GM21825 (cell line): ENCODE results near the gene NAA15.
"Not testable (repeated sequence)": the region's sequence is repeated elsewhere in the genome, so short reads cannot be mapped to it uniquely, and the experiment has no call there.

Experiments
- ATAC-seq: cut with Tn5 transposase; IDR thresholded peaks from one replicate; pipeline ENCODE4 v1.9.1; 2021; ENCODE audit warnings: mild to moderate bottlenecking, moderate library complexity; ENCODE audit not compliant: unreplicated experiment

The NAA15 gene

DNA sequence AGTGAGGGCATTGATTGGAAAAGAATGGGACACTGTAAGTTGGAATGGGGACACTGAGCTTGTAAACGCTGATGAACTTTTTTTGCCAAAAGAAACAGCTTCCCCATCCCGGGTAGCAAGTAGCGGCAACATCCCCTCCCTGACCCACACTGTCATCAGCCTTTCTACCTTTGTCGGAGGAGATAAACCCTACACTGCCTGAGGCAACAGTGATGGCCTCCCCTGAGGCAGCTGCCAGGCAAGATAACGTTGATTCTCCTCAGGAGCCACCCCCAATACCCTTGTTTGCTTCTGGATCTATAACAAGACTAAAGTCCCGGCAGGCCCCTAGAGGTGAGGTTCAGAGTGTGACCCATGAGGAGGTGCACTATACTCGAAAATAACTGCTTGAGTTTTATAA is 142.4 kb downstream of the NAA15 start:
- no peak for ATAC-seq

GRCh38 chr4:139444881-139445280 is 143.6 kb downstream of the NAA15 start:
- not testable (repeated sequence) for ATAC-seq

DNA sequence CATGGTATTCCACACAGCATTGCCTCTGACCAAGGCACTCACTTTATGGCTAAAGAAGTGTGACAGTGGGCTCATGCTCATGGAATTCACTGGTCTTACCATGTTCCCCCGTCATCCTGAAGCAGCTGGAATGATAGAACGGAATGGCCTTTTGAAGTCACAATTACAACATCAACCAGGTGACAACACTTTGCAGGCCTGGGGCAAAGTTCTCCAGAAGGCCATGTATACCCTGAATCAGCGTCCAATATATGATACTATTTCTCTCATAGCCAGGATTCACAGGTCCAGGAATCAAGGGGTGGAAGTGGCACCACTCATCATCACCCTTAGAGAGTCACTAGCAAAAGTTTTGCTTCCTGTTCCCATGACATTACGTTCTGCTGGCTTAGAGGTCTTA is 145.8 kb downstream of the NAA15 start:
- ATAC-seq: not testable (repeated sequence)

GRCh38 chr4:139450586-139450985 is 149.3 kb downstream of the NAA15 start:
- no peak for ATAC-seq

DNA sequence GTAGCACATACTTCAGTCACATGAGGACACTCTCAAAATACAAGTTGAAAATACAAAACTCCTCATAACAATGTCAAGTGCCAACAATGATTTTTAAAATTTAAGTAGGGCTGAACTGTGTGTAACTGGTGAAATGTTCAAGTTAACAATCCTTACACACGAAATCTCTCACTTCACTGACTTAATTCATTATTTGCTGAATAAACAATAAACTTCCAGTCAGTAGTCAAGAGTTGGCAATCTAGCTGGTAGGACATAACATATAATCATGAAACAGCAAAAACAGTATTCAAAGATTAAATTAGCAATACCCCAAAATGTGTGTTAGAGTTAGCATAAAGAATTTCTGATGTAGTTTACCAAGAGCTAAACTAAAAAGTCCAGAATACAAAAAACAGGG is 150.7 kb downstream of the NAA15 start:
- no peak for ATAC-seq

GRCh38 chr4:139453041-139453370 is 151.7 kb downstream of the NAA15 start:
- ATAC-seq: peak; percentile 42

- peak; percentile 89 for ATAC-seq
Observed at GRCh38 chr4:139453371-139454110, 152.2 kb downstream of the NAA15 start.

DNA sequence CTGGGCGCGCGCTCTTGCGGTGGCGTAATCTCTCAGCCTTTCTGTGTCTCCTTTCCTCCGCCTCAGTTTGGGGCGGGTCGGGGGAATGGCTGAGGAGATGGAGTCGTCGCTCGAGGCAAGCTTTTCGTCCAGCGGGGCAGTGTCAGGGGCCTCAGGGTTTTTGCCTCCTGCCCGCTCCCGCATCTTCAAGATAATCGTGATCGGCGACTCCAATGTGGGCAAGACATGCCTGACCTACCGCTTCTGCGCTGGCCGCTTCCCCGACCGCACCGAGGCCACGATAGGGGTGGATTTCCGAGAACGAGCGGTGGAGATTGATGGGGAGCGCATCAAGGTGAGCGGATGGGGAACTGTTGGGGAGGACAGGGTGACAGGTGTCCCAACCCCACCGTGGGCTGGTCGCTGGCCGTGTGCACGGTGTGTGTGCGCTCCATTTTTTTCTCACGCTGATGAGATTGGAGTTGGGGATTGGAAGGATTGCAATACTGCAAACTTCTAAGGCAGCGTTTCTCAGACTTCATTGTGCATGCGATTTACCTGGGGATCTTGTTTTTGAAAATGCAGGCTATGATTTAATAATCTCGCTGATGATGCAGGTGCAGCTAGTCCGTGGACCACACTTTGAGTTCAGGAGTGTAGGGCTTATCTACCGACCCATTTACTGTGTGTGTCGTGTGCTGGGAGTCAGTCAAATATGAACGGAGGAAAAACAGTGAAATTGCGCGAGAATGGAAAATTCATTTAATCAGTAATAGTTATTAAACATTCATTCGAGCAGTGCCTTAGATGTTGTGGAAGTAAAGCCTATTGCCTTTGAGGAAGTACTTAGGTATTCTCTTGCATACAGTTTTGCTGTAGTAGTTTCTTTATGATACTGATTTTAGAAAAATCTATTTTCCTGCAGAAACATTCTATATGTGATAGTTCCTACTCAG is 153.1 kb downstream of the NAA15 start, which contains the start of gene RAB33B:
Gene RAB33B, plus strand, starts transcription at position 11 of the 935 bp plus-strand sequence. Its CDS starts 75 bp downstream, at position 86.
- ATAC-seq: no peak

GRCh38 chr4:139455126-139455538 is 153.8 kb downstream of the NAA15 start:
- no peak for ATAC-seq

- no peak for ATAC-seq
Observed at GRCh38 chr4:139457318-139457717, 156.0 kb downstream of the NAA15 start.

DNA sequence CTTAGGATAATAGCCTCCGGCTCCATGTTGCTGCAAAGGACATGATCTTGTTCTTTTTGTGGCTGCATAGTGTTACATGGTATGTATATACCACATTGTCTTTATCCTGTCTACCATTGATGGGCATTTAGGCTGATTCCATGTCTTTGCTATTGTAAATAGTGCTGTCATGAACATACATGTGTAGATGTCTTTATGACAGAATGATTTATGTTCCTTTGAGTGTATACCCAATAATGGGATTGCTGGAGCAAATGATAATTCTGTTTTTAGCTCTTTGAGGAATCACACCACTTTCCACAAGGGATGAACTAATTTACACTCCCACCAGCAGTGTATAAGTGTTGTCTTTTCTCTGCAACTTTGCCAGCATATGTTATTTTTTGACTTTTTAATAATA is 157.2 kb downstream of the NAA15 start:
- no peak for ATAC-seq

- ATAC-seq: no peak
Observed at GRCh38 chr4:139458999-139459398, 157.7 kb downstream of the NAA15 start.

GRCh38 chr4:139460565-139460964 is 159.3 kb downstream of the NAA15 start:
- no peak for ATAC-seq

DNA sequence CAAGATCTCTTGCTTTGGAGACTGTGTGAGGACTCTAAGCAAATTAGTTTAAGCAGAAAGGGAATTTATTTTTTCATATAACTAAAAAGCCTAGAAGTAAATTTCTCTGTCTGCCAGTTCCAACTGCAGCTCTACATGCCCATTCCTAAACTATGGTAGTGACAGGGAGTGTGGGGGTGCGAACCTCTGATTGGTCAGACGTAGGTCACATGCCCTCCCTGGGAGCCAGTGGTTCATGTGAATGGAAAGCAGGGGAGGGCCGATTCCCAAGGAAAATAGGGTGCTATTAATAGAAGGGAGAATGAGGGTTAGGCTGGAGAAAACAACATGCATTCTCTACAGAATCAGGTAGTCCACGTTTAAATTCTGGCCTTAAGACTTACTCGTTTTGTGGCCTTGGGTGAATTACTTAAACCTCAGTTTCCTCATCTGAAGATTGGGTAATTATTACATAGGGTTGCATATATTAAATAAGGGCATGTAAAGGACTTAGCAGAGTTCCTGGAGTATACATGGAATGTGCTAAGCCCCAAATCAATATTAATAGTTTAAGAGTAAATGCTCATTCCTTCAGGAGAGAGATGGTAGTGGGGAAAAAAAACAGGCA is 159.8 kb downstream of the NAA15 start:
- ATAC-seq: no peak

DNA sequence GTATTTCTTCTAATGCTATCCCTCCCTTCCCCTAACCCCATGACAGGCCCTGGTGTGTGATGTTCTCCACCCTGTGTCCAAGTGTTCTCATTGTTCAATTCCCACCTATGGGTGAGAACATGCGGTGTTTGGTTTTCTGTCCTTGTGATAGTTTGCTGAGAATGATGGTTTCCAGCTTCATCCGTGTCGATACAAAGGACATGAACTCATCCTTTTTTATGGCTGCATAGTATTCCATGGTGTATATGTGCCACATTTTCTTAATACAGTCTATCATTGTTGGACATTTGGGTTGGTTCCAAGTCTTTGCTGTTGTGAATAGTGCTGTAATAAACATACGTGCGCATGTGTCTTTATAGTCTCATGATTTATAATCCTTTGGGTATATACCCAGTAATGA is 163.2 kb downstream of the NAA15 start:
- ATAC-seq: not testable (repeated sequence)

GRCh38 chr4:139465922-139466321 is 164.6 kb downstream of the NAA15 start:
- ATAC-seq: no peak

GRCh38 chr4:139468756-139469155 is 167.5 kb downstream of the NAA15 start:
- ATAC-seq: not testable (repeated sequence)

GRCh38 chr4:139469216-139469615 is 167.9 kb downstream of the NAA15 start:
- no peak for ATAC-seq
